ENCODE data around the gene NAALADL2.
"Not testable (repeated sequence)": the region's sequence is repeated elsewhere in the genome, so short reads cannot be mapped to it uniquely, and the experiment has no call there.

GRCh38 chr3:175829809-175830208, 970.7 kb downstream of the NAALADL2 start:
- TF ChIP-seq CTCF (IDR thresholded peaks at IDR 0.05; ENCODE audit: extremely low read depth in 1 of 2, insufficient read depth in 1 of 2, low read depth in 1 of 2, low read length in 2 of 2); GATA2 (IDR thresholded peaks at IDR 0.05; ENCODE audit: insufficient read depth, insufficient read length, low read depth, low read length); MYC (IDR thresholded peaks at IDR 0.05; ENCODE audit: low read depth, low read length); EZH2 (IDR thresholded peaks at IDR 0.05; ENCODE audit: borderline replicate concordance, low read depth, low read length, severe bottlenecking); POLR2A (IDR thresholded peaks at IDR 0.05; ENCODE audit: low read depth, low read length); JUN (IDR thresholded peaks at IDR 0.05; ENCODE audit: borderline replicate concordance, insufficient read depth, insufficient read length, low read depth); POLR2AphosphoS5 (IDR thresholded peaks at IDR 0.05; ENCODE audit: insufficient read depth, low read depth, low read length); FOS (IDR thresholded peaks at IDR 0.05; ENCODE audit: borderline replicate concordance, insufficient read depth, low read length); MAX (IDR thresholded peaks at IDR 0.05; ENCODE audit: insufficient read depth, insufficient read length): not testable (repeated sequence)

Measured in endothelial cell of umbilical vein (primary cell).